Panc1 (cell line): Measurements from ENCODE around the gene FOXP2.

ENCODE experiments used
- CTCF ChIP-seq: fragments of 450-650 bp; IDR thresholded peaks from 2 replicates; pipeline ENCODE4 v1.5.1; 2017; ENCODE audit warnings: mild to moderate bottlenecking
- POLR2AphosphoS5 ChIP-seq: IDR thresholded peaks from 2 replicates; pipeline ENCODE4 v1.6.1; 2012; ENCODE audit warnings: mild to moderate bottlenecking, low read depth, low read length, moderate library complexity
- TCF7L2 ChIP-seq: IDR thresholded peaks from 2 replicates; pipeline ENCODE4 v1.6.1; 2011; ENCODE audit warnings: mild to moderate bottlenecking, low read depth, low read length, inconsistent platforms

- TF ChIP-seq POLR2AphosphoS5, result no peak
- no peak for TF ChIP-seq CTCF
- TF ChIP-seq TCF7L2, result no peak
These were observed 230.8 kb downstream of the FOXP2 start for GRCh38 chr7:114645451-114645850.
